Thyroid gland (tissue), 4 donors: ENCODE data around the gene OGDHL. TPM values are rescaled to one million over a fixed set of nuclear protein-coding genes. Genes with fewer than 3 reads are reported as not detected.

Source experiments
- DNase-seq, 2 donors: peaks; one replicate each; pipeline ENCODE4 v3.0.0-alpha.2; 2019
- H3K27ac ChIP-seq, 3 donors: fragments of 200-600 bp; sonication (generic); 1 replicate in 2 of 3; 2 replicates in 1 of 3; pipeline ENCODE4 v1.5.1; 2016 to 2019; ENCODE audit warnings: mild to moderate bottlenecking in 1 of 3, moderate library complexity in 1 of 3
- H3K27me3 ChIP-seq: fragments of 200-600 bp; sonication (generic); one replicate; pipeline ENCODE4 v1.5.1; 2019
- H3K36me3 ChIP-seq, 2 donors: fragments of 200-600 bp; sonication (generic); one replicate each; pipeline ENCODE4 v1.5.1; 2016 to 2019
- H3K4me1 ChIP-seq, 2 donors: fragments of 200-600 bp; sonication (generic); one replicate each; pipeline ENCODE4 v1.5.1; 2017 to 2019
- H3K4me3 ChIP-seq, 3 donors: fragments of 200-600 bp; sonication (generic); replicated peaks in 1 of 3; 1 replicate in 2 of 3; 2 replicates in 1 of 3; pipeline ENCODE4 v1.5.1; 2016; ENCODE audit warnings: mild to moderate bottlenecking in 1 of 3
- H3K9me3 ChIP-seq: fragments of 200-600 bp; sonication (generic); one replicate; pipeline ENCODE4 v1.5.1; 2017
- POLR2A ChIP-seq, 2 donors: fragments of 450-650 bp; IDR thresholded peaks; one replicate each; pipeline ENCODE4 v1.6.1; 2017; ENCODE audit warnings: antibody characterized with exemption in 2 of 2, mild to moderate bottlenecking in 2 of 2, moderate library complexity in 1 of 2
- WGBS, 2 donors: methylation state at CpG; one replicate each; pipeline ENCODE4 v1.1.5; 2017; 5-methylcytosine and 5-hydroxymethylcytosine counted together
- intact Hi-C: fragments of 100-400 bp; cut with DNase I; formaldehyde crosslinking; loops from one replicate; pipeline ENCODE4 v1.15.1; 2023
- total RNA-seq, 4 donors: library from RNA; depleted of rRNA; stranded (reverse); fragments of >200 nt; gene quantifications; one replicate each; pipeline ENCODE4 v1.2.3, GENCODE V29; 2016
- TF ChIP-seq, protein P1 (sequence below), 6 experiments: fragments of 200-600 bp in 3 of 6; fragments of 450-650 bp in 3 of 6; sonication (generic) in 3 of 6; IDR thresholded peaks; one replicate each; pipeline ENCODE4 v1.5.1; 2016 to 2019; ENCODE audit warnings: antibody characterized with exemption in 6 of 6, mild to moderate bottlenecking in 2 of 6, inconsistent platforms in 1 of 6, moderate library complexity in 1 of 6

Gene OGDHL
- total RNA-seq, 4 donors from 2014 or later = 24.3 to 113 (median 70.0) TPM

DNA sequence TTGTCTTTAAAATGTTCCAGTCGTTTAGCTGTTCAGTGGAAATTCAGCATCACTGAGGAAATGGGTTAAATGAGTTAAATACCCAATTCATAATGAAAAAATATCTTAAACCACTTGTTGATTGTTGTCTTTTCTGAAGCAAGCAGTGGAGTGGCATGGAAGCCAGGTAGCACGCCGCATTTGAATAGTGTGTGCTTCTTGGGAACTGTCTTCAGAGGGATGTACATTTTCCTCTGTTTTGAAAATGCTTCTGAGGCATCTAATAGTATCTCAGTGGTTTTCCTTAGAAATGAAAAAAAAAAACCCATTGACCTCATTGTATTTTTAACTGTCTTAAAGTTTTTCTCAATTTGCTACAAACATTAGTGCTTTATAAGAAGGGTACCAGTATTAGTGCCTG is 54.5 kb downstream of the OGDHL start:
- TF ChIP-seq, protein P1, sequence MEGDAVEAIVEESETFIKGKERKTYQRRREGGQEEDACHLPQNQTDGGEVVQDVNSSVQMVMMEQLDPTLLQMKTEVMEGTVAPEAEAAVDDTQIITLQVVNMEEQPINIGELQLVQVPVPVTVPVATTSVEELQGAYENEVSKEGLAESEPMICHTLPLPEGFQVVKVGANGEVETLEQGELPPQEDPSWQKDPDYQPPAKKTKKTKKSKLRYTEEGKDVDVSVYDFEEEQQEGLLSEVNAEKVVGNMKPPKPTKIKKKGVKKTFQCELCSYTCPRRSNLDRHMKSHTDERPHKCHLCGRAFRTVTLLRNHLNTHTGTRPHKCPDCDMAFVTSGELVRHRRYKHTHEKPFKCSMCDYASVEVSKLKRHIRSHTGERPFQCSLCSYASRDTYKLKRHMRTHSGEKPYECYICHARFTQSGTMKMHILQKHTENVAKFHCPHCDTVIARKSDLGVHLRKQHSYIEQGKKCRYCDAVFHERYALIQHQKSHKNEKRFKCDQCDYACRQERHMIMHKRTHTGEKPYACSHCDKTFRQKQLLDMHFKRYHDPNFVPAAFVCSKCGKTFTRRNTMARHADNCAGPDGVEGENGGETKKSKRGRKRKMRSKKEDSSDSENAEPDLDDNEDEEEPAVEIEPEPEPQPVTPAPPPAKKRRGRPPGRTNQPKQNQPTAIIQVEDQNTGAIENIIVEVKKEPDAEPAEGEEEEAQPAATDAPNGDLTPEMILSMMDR (IDR thresholded peaks at IDR 0.05) = no peak
- TF ChIP-seq POLR2A (IDR thresholded peaks at IDR 0.05) = no peak
- 80 to 84% methylated on average over 3 of the region's 3 CpGs for WGBS, 2 donors
- no peak for DNase-seq
- Histone ChIP-seq H3K4me1 (no peaks in the 10 kb centered on the region), H3K36me3 (no peaks in the 10 kb centered on the region), H3K27ac (no peak overlapping the region), H3K27me3 (no peaks in the 10 kb centered on the region), H3K9me3 (no peaks in the 10 kb centered on the region), H3K4me3 (no peak overlapping the region)
- intact Hi-C loops = no loop called here

- intact Hi-C loops = no loop called here
- H3K27me3 ChIP-seq = no peaks in the 10 kb centered on the region
- WGBS, 2 donors = 4 to 6% methylated on average over 3 of the region's 3 CpGs
Observed at GRCh38 chr10:49700997-49701396, 61.1 kb downstream of the OGDHL start.

DNA sequence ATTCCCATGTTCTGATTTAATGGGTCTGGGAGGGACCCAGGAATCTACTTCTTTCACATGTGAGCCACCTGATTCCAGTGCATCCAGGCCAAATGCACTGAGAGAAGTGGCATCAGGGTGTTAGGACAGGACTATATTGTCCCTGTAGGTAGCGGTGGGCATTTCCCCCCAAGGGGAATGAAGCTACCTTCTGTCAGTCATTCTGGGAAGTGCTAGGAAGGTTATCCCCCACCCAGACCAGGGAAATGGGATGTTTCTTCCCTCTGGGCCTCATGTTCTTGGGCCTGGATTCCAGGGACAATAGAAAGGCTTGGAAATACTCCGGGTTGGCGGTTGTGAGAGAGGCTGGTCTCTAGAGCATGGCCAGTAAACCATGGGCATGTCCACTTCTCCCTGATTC is 61.9 kb downstream of the OGDHL start:
- Histone ChIP-seq H3K4me1 (no peaks in the 10 kb centered on the region), H3K4me3 (no peak overlapping the region), H3K27me3 (no peaks in the 10 kb centered on the region), H3K9me3 (no peaks in the 10 kb centered on the region), H3K36me3 (no peaks in the 10 kb centered on the region), H3K27ac (no peak overlapping the region)
- intact Hi-C loops = no loop called here
- DNase-seq = no peak
- 80 to 85% methylated on average over 3 of the region's 3 CpGs for WGBS, 2 donors
- TF ChIP-seq, protein P1 (IDR thresholded peaks at IDR 0.05) = no peak
- TF ChIP-seq POLR2A (IDR thresholded peaks at IDR 0.05) = no peak

More at GRCh38 chr10:49700997-49701396, 61.1 kb downstream of the OGDHL start:
- Histone ChIP-seq H3K4me3 (no peak overlapping the region), H3K9me3 (no peaks in the 10 kb centered on the region), H3K4me1 (no peaks in the 10 kb centered on the region), H3K27ac (no peak overlapping the region), H3K36me3 (no peaks in the 10 kb centered on the region)
- DNase-seq = no peak
- no peak for TF ChIP-seq POLR2A (IDR thresholded peaks at IDR 0.05)
- TF ChIP-seq, protein P1 (IDR thresholded peaks at IDR 0.05) = no peak

DNA sequence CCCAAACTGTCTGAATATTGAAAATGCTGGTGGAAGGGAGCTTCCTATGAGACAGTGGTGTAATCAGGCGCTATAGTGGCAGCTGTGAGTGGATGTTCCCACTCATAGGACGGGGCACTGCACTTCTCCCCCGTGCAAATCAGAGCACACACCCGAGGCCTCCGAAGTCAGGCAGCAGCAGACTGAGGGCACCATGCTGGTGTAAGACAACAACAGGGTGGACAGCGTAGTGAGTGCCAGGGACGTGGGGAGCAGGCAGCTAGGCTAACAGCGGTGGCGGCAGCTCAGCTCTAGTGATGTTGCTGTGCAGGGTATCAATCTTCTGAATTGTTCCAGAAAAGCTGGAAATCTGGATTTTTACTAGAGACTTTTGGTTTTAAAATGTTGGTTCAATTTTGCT is 63.4 kb downstream of the OGDHL start:
- intact Hi-C loops = no loop called here
- no peaks in the 10 kb centered on the region for H3K36me3 ChIP-seq
- WGBS, 2 donors = 70 to 77% methylated on average over 9 of the region's 9 CpGs
- no peaks in the 10 kb centered on the region for H3K4me1 ChIP-seq
- H3K4me3 ChIP-seq = no peak overlapping the region
- no peak overlapping the region for H3K27ac ChIP-seq
- TF ChIP-seq, protein P1 (IDR thresholded peaks at IDR 0.05) = no peak
- DNase-seq = no peak
- H3K9me3 ChIP-seq = no peaks in the 10 kb centered on the region
- H3K27me3 ChIP-seq = no peaks in the 10 kb centered on the region

DNA sequence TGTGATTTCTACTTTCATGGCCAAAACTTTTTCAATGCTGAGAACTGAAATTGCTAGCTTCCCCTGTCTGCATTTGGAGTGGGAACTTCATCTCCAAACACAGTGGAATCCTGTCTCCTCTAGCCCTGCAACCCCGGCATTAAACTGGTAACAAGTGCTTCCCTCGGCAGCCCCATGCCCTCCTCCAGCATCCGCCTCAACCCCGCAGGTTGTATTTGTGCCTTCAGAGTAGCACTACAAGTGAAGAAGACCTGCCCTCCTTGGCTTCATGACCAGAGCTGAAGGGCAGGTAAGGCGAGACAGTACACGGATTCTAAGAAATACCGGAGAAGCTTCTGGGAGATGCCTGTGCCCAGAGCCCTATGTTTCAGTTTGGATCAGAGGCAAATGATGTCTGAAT is 65.8 kb downstream of the OGDHL start:
- Histone ChIP-seq H3K4me1 (no peaks in the 10 kb centered on the region), H3K27me3 (no peaks in the 10 kb centered on the region), H3K27ac (no peak overlapping the region), H3K36me3 (no peaks in the 10 kb centered on the region), H3K4me3 (no peak overlapping the region), H3K9me3 (no peaks in the 10 kb centered on the region)
- WGBS, 2 donors = 68 to 79% methylated on average over 7 of the region's 7 CpGs
- no peak for DNase-seq
- TF ChIP-seq POLR2A (IDR thresholded peaks at IDR 0.05) = no peak
- TF ChIP-seq, protein P1 (IDR thresholded peaks at IDR 0.05) = no peak
- intact Hi-C loops = no loop called here
